Thyroid gland (tissue), 4 donors: ENCODE results near the gene CLCN2.

Experiments
- POLR2A ChIP-seq, 2 donors: fragments of 450-650 bp; IDR thresholded peaks; one replicate each; pipeline ENCODE4 v1.6.1; 2017; ENCODE audit warnings: antibody characterized with exemption in 2 of 2, mild to moderate bottlenecking in 2 of 2, moderate library complexity in 1 of 2
- TF ChIP-seq, protein P1 (sequence below), 6 experiments: fragments of 200-600 bp in 3 of 6; fragments of 450-650 bp in 3 of 6; sonication (generic) in 3 of 6; IDR thresholded peaks; one replicate each; pipeline ENCODE4 v1.5.1; 2016 to 2019; ENCODE audit warnings: antibody characterized with exemption in 6 of 6, mild to moderate bottlenecking in 2 of 6, inconsistent platforms in 1 of 6, moderate library complexity in 1 of 6

DNA sequence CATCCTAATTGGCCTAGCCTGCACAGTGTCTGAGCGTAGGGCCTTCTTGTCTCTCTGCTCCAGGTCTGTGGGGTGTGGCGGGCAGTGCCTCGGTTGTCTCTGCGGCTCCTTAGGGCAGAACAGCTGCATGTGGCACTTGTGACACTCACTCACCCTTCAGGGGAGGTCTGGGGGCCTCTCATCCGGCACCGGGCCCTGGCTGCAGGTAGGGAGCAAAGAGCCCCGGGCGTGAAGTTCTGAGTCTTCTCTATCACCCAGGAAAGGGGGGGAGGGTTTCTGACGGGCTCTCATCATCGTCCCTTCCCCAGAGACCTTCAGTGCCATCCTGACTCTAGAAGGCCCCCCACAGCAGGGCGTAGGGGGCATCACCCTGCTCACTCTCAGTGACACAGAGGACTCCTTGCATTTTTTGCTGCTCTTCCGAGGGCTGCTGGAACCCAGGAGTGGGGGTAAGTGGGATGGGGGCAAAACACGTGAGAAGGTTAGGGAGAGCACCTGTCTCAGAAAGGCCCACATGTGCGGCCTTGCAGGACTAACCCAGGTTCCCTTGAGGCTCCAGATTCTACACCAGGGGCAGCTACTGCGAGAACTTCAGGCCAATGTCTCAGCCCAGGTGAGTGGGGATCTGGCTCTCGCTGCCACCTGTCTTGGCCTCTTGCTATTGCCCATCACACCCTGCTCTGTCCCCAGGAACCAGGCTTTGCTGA is 21.1 kb upstream of the CLCN2 start:
- TF ChIP-seq, protein P1, sequence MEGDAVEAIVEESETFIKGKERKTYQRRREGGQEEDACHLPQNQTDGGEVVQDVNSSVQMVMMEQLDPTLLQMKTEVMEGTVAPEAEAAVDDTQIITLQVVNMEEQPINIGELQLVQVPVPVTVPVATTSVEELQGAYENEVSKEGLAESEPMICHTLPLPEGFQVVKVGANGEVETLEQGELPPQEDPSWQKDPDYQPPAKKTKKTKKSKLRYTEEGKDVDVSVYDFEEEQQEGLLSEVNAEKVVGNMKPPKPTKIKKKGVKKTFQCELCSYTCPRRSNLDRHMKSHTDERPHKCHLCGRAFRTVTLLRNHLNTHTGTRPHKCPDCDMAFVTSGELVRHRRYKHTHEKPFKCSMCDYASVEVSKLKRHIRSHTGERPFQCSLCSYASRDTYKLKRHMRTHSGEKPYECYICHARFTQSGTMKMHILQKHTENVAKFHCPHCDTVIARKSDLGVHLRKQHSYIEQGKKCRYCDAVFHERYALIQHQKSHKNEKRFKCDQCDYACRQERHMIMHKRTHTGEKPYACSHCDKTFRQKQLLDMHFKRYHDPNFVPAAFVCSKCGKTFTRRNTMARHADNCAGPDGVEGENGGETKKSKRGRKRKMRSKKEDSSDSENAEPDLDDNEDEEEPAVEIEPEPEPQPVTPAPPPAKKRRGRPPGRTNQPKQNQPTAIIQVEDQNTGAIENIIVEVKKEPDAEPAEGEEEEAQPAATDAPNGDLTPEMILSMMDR (IDR thresholded peaks at IDR 0.05) = no peak
- TF ChIP-seq POLR2A (IDR thresholded peaks at IDR 0.05) = no peak
